Skeletal muscle satellite cell (primary cell): ENCODE measurements around the gene ALOX12.
"Not testable (repeated sequence)": the region's sequence is repeated elsewhere in the genome, so short reads cannot be mapped to it uniquely, and the experiment has no call there.

Source experiments
- H3K27me3 ChIP-seq: 2 replicates; pipeline ENCODE4 v1.7.0; 2013; ENCODE audit warnings: low read length; ENCODE audit not compliant: control insufficient read depth, insufficient read depth
- H3K36me3 ChIP-seq: 2 replicates; pipeline ENCODE4 v1.7.0; 2013; ENCODE audit warnings: mild to moderate bottlenecking, control low read depth, low read length; ENCODE audit not compliant: insufficient read depth
- H3K4me1 ChIP-seq: 2 replicates; pipeline ENCODE4 v1.7.0; 2013; ENCODE audit warnings: low read length; ENCODE audit not compliant: control insufficient read depth, insufficient read depth
- H3K4me2 ChIP-seq: 2 replicates; pipeline ENCODE4 v1.7.0; 2013; ENCODE audit warnings: mild to moderate bottlenecking, low read length
- H3K4me3 ChIP-seq: 2 replicates; pipeline ENCODE4 v1.7.0; 2013; ENCODE audit warnings: low read length
- H3K9ac ChIP-seq: 2 replicates; pipeline ENCODE4 v1.7.0; 2013; ENCODE audit warnings: mild to moderate bottlenecking, low read depth, low read length, moderate library complexity
- H3K9me3 ChIP-seq: replicated peaks from 2 replicates; pipeline ENCODE4 v1.7.0; 2013; ENCODE audit warnings: mild to moderate bottlenecking, control low read depth, low read length

The ALOX12 gene

DNA sequence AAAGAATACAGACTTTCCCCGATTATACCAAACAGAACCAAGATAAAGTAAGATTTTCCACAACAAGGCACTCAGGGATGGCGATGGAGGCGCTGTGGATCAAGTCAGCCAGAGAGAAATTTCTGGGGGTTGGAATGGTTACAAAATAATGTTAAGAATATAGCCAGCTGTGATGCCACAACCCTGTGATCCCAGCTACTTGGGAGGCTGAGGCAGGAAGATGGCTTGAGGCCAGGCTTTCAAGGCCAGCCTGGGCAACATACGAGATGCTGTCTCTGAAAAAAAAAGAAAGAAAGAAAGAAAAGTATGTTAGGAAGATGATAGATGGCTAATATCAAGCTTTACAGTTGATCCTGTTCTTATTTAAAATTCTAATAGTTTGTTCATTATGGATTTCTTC lies 10.6 kb upstream of the ALOX12 start:
- H3K27me3 ChIP-seq = no peaks in the 10 kb centered on the region
- H3K9ac ChIP-seq = no peak overlapping the region
- no peak overlapping the region for H3K4me2 ChIP-seq
- H3K4me1 ChIP-seq = no peaks in the 10 kb centered on the region
- H3K36me3 ChIP-seq = no peaks in the 10 kb centered on the region
- no peaks in the 10 kb centered on the region for H3K9me3 ChIP-seq
- H3K4me3 ChIP-seq = no peak overlapping the region

GRCh38 chr17:6986676-6987075 lies 9.2 kb upstream of the ALOX12 start:
- H3K4me1 ChIP-seq = no peaks in the 10 kb centered on the region

GRCh38 chr17:6989779-6990178 lies 6.1 kb upstream of the ALOX12 start:
- H3K9ac ChIP-seq = no peak overlapping the region
- H3K9me3 ChIP-seq = no peaks in the 10 kb centered on the region
- H3K4me1 ChIP-seq = no peaks in the 10 kb centered on the region
- H3K4me2 ChIP-seq = no peak overlapping the region
- no peak overlapping the region for H3K4me3 ChIP-seq
- no peaks in the 10 kb centered on the region for H3K36me3 ChIP-seq
- H3K27me3 ChIP-seq = no peaks in the 10 kb centered on the region

More at GRCh38 chr17:6986676-6987075, 9.2 kb upstream of the ALOX12 start:
- Histone ChIP-seq H3K9me3 (no peaks in the 10 kb centered on the region), H3K4me2 (no peak overlapping the region), H3K36me3 (no peaks in the 10 kb centered on the region), H3K27me3 (no peaks in the 10 kb centered on the region), H3K4me3 (no peak overlapping the region), H3K9ac (no peak overlapping the region)

DNA sequence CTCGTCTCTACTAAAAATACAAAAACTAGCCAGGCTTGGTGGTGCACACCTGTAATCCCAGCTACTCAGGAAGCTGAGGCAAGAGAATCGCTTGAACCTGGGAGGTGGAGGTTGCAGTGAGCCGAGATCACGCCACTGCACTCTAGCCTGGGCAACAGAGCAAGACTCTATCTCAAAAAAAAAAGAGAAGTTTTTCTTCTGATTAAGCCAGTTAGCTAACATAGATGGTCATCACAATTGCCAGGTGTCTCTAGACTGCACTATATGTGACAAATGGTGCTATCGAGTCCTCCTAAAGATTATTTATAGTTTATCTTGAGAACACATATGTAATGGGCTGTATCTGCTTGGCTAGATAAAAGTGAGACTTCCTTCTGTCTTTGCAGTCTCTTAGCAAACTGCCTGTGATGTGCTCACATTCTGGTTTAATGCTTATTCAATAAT lies 2.2 kb upstream of the ALOX12 start:
- not testable (repeated sequence) for H3K4me1 ChIP-seq, H3K4me2 ChIP-seq, H3K9me3 ChIP-seq, H3K9ac ChIP-seq, H3K27me3 ChIP-seq, H3K4me3 ChIP-seq
- H3K36me3 ChIP-seq = peaks cover 15% of the 10 kb centered on the region

- no peak overlapping the region for H3K4me3 ChIP-seq
- no peak overlapping the region for H3K4me2 ChIP-seq
- H3K27me3 ChIP-seq = no peaks in the 10 kb centered on the region
- no peaks in the 10 kb centered on the region for H3K9me3 ChIP-seq
- H3K9ac ChIP-seq = no peak overlapping the region
- peaks cover 21% of the 10 kb centered on the region for H3K36me3 ChIP-seq
- no peaks in the 10 kb centered on the region for H3K4me1 ChIP-seq
Observed at GRCh38 chr17:6994118-6994598, 1.7 kb upstream of the ALOX12 start.

DNA sequence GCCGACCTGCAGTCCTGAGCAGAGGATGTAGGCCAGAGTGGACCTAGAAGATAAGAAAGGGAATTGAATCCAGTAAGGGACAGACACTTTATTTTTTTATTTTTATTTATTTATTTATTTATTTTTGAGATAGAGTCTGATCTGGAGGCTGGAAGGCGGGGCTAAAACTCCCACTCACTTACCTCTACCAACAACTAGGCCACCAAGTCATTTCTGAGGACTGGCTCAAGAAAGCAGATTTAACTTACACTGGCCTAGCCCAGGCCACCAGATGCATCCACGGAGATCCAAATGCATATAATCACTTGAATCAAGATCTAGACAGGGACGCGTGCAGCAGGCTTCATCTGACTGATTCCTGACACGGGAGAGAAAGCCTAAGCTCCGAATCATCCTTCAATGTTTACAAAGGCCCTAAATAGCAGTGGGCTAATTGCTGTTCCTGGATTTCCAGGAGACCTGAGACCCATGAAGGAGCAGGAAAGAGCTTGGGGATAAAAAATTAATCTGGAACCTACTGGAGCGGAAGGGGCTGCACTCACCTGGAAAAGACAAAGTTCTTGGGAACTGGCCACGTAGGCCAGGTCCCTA lies 1.1 kb upstream of the ALOX12 start:
- Histone ChIP-seq H3K4me2 (no peak overlapping the region), H3K36me3 (peaks cover 27% of the 10 kb centered on the region), H3K4me1 (no peaks in the 10 kb centered on the region), H3K4me3 (no peak overlapping the region), H3K9me3 (no peaks in the 10 kb centered on the region), H3K9ac (no peak overlapping the region), H3K27me3 (no peaks in the 10 kb centered on the region)

DNA sequence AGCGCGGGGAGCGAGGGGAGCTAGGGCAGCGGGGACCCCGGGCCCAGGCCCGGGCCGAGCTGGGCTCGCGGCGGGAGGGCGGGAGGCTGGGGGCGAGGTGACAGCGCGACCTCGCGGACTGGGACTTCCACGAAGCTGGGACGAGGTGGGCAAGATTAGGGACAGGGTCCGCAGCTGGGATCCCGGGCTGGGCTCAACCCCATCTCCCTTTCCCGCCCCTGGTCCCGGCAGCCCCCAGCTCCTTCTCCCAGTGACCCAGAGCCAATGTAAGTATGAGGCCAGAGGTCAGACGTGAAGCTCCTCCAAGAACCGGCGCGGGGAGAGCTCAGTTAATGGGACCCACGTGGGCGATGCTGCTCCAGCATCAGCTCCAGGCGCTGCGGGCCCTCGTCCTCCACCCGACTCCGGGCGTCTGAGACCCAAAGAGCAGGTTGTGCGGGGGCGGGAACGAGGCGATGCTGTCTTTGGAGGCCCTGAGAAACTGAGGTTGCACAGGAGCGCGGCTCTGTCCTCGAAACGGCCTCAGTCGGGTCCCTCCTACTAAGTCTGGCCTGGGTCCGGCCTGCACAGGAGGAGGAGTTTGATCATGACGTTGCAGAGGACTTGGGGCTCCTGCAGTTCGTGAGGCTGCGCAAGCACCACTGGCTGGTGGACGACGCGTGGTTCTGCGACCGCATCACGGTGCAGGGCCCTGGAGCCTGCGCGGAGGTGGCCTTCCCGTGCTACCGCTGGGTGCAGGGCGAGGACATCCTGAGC lies 585 bp downstream of the ALOX12 start:
- H3K36me3 ChIP-seq = peaks cover 41% of the 10 kb centered on the region
- H3K4me1 ChIP-seq = no peaks in the 10 kb centered on the region
- no peak overlapping the region for H3K9ac ChIP-seq
- H3K4me3 ChIP-seq = no peak overlapping the region
- no peaks in the 10 kb centered on the region for H3K27me3 ChIP-seq
- no peaks in the 10 kb centered on the region for H3K9me3 ChIP-seq
- H3K4me2 ChIP-seq = no peak overlapping the region

- no peak overlapping the region for H3K4me3 ChIP-seq
- H3K36me3 ChIP-seq = peaks cover 49% of the 10 kb centered on the region
- H3K27me3 ChIP-seq = no peaks in the 10 kb centered on the region
- no peak overlapping the region for H3K9ac ChIP-seq
- H3K4me2 ChIP-seq = no peak overlapping the region
- H3K4me1 ChIP-seq = no peaks in the 10 kb centered on the region
- H3K9me3 ChIP-seq = no peaks in the 10 kb centered on the region
Observed at GRCh38 chr17:6997171-6997570, 1.3 kb downstream of the ALOX12 start.

DNA sequence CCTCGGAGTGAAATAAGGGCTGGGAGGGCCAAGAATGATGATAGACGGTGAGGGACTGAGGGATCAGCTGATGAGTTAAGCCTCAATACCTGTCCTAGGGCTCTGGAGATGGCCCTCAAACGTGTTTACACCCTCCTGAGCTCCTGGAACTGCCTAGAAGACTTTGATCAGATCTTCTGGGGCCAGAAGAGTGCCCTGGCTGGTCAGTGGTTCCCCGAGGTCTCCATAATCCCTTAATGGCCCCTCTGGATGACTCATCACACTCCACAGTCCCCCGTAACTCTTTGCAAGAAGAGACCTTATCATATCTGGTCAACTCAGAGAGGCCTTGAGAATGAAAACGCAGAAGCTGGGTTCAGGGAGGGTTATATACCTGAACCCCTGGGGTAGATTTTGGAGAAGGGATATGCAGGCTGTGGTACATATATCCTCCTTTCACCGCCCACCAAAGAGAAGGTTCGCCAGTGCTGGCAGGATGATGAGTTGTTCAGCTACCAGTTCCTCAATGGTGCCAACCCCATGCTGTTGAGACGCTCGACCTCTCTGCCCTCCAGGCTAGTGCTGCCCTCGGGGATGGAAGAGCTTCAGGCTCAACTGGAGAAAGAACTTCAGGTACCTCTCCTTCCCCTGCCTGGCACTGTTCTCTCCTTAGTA lies 3.1 kb downstream of the ALOX12 start:
- Histone ChIP-seq H3K9me3 (no peaks in the 10 kb centered on the region), H3K27me3 (no peaks in the 10 kb centered on the region), H3K4me1 (no peaks in the 10 kb centered on the region), H3K9ac (no peak overlapping the region), H3K4me3 (no peak overlapping the region), H3K36me3 (peaks cover 55% of the 10 kb centered on the region), H3K4me2 (no peak overlapping the region)

DNA sequence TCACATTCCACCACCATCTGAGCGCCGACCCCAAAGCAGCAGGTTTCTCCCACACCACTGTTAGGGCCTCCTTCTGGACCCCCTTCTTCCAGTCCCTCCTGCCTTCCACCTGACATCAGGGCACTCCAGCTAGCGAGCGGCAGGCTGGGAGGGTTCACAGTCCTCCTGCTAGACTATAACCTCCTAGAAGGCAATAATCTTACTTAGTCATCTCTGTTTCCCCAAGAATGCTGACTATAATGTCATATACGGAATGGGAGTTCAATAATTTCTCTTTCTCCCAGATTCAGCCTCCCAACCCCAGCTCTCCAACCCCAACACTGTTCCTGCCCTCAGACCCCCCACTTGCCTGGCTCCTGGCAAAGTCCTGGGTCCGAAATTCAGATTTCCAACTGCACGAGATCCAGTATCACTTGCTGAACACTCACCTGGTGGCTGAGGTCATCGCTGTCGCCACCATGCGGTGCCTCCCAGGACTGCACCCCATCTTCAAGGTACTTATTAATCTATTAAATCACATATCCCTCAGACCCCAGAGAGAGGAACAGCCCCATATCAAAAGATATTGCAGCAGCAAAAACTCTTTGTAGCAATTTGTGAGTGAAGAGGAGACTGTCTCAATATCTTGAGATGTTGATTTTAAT lies 5.6 kb downstream of the ALOX12 start:
- no peak overlapping the region for H3K9ac ChIP-seq
- H3K36me3 ChIP-seq = peaks cover 55% of the 10 kb centered on the region
- no peak overlapping the region for H3K4me3 ChIP-seq
- no peaks in the 10 kb centered on the region for H3K9me3 ChIP-seq
- no peak overlapping the region for H3K4me2 ChIP-seq
- no peaks in the 10 kb centered on the region for H3K4me1 ChIP-seq
- no peaks in the 10 kb centered on the region for H3K27me3 ChIP-seq

DNA sequence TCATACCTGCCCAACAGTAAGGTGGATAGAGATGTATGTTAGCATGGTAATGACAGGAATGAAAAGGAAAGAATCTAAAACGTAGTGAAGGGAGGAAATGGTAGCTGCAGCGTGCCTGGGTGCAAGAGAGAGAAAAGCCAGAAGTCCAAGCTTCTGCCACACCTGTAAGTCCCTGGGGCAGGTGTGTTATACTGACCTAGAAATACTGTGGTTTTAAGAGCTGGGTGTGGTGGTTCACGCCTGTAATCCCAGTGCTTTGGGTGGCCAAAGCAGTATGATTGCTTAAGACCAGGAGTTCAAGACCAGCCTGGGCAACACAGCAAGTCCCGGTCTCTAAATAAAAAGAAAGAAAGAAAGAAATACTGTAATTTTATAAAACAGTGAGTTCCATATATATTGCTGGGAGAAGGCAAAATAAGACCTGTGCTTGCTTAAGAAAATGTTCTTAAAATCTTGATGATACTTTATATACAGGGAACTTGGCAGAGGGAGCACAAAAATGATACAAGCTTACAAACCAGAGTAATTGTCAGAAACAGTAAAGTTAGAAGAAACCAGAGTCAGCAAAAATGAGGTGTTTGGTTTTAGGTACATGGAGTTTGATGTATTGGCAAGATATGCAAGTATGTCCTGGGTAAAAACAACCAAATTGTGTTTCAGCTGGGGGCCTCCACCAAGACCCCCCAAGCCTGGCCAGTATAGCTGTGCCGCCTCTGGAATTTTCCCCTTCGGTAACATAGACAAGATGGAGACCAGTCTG lies 6.6 kb downstream of the ALOX12 start:
- no peaks in the 10 kb centered on the region for H3K4me1 ChIP-seq
- no peak overlapping the region for H3K9ac ChIP-seq
- H3K4me3 ChIP-seq = no peak overlapping the region
- H3K4me2 ChIP-seq = no peak overlapping the region
- no peaks in the 10 kb centered on the region for H3K9me3 ChIP-seq
- peaks cover 54% of the 10 kb centered on the region for H3K36me3 ChIP-seq
- H3K27me3 ChIP-seq = no peaks in the 10 kb centered on the region
